K562 (cell line): ENCODE measurements around the gene DAGLA. TPM values are rescaled to one million over a fixed set of nuclear protein-coding genes. Genes with fewer than 3 reads are reported as not detected.

Experiments used
- ATAC-seq: fragments of 200-7000 bp; cut with Tn5 transposase; 3 replicates; pipeline ENCODE4 v1.9.1; 2020; ENCODE audit warnings: moderate library complexity
- BruUV-seq: library from RNA; stranded (reverse); fragments of 400-500 nt; replicated peaks from 2 replicates; lab custom pipeline; 2021; lab: Mats Ljungman, UMichigan
- CTCF ChIA-PET: fragments of 300-600 bp; formaldehyde crosslinking; extraction: SDS; loops from one replicate; lab custom pipeline; 2021; ENCODE audit warnings: low intra/inter-chr PET ratio; lab: Yijun Ruan, JAX
- POLR2A ChIA-PET: fragments of 300-600, 350-650 bp; sonication (Branson Sonifier 250); formaldehyde crosslinking; extraction: SDS; loops from one replicate; lab custom pipeline; 2021; ENCODE audit warnings: antibody characterized with exemption, inconsistent platforms; lab: Yijun Ruan, JAX
- DNase-seq, 4 experiments: peaks; one replicate each; pipeline versions ENCODE4 v3.0.0 to v3.0.0-alpha.2; 2011 to 2018; ENCODE audit warnings: low spot score in 3 of 4, mixed read lengths in 3 of 4; ENCODE audit errors: extremely low read depth in 1 of 4
- FAIRE-seq: peaks from 2 replicates; lab custom pipeline; 2011; peaks lifted over from hg19 to GRCh38; lab: Jason Lieb, UNC
- H2AFZ ChIP-seq: 2 replicates; pipeline ENCODE4 v1.6.0; 2011; ENCODE audit warnings: low read depth, low read length, control low read depth, inconsistent platforms
- H3K27ac ChIP-seq: fragments of 200-600 bp; 3 replicates; pipeline ENCODE4 v1.8.0; 2011; ENCODE audit warnings: low read depth, mild to moderate bottlenecking, control low read depth, inconsistent platforms, low read length, moderate library complexity, mixed read lengths; ENCODE audit errors: extremely low read depth
- H3K27me3 ChIP-seq, 2 experiments: fragments of 300-600 bp in 1 of 2; 2 replicates in 1 of 2; 3 replicates in 1 of 2; pipeline versions ENCODE4 v1.6.0 to v1.8.0; 2011; ENCODE audit warnings: inconsistent platforms in 2 of 2, low read length in 2 of 2, mild to moderate bottlenecking in 1 of 2, mixed read lengths in 1 of 2, moderate library complexity in 1 of 2; ENCODE audit not compliant: control insufficient read depth in 2 of 2, insufficient read depth in 2 of 2
- H3K36me3 ChIP-seq: fragments of 300-600 bp; 3 replicates; pipeline ENCODE4 v1.8.0; 2011; ENCODE audit warnings: mild to moderate bottlenecking, low read length, inconsistent platforms; ENCODE audit not compliant: control insufficient read depth, insufficient read depth
- H3K4me1 ChIP-seq, 2 experiments: fragments of 200-600 bp in 1 of 2; replicated peaks in 1 of 2; 2 replicates in 1 of 2; 3 replicates in 1 of 2; pipeline versions ENCODE4 v1.5.1 to v1.8.0; 2011; ENCODE audit warnings: inconsistent platforms in 2 of 2, low read length in 2 of 2, mild to moderate bottlenecking in 1 of 2, mixed read lengths in 1 of 2, moderate library complexity in 1 of 2; ENCODE audit not compliant: control insufficient read depth in 2 of 2, insufficient read depth in 2 of 2
- H3K4me2 ChIP-seq: 2 replicates; pipeline ENCODE4 v1.6.1; 2011; ENCODE audit warnings: low read length, control low read depth, inconsistent platforms, mixed read lengths; ENCODE audit not compliant: insufficient read depth
- H3K4me3 ChIP-seq: fragments of 200-600 bp; sonication (generic), shearing (Covaris generic); 2 replicates; pipeline ENCODE4 v1.5.1; 2016; ENCODE audit warnings: control low read depth, inconsistent platforms
- H3K79me2 ChIP-seq: fragments of 200-600 bp; 3 replicates; pipeline ENCODE4 v1.8.0; 2011; ENCODE audit warnings: low read length, inconsistent platforms; ENCODE audit not compliant: control insufficient read depth, insufficient read depth
- H3K9ac ChIP-seq, 2 experiments: 2 replicates each; pipeline versions ENCODE4 v1.6.0 to v1.6.1; 2011; ENCODE audit warnings: low read depth in 2 of 2, low read length in 2 of 2, control low read depth in 1 of 2, inconsistent platforms in 1 of 2, mild to moderate bottlenecking in 1 of 2, mixed read lengths in 1 of 2; ENCODE audit not compliant: insufficient read depth in 1 of 2
- H3K9me1 ChIP-seq: one replicate; pipeline ENCODE4 v1.6.0; 2011; ENCODE audit warnings: inconsistent platforms, mild to moderate bottlenecking, low read length, moderate library complexity; ENCODE audit not compliant: control insufficient read depth, insufficient read depth
- H3K9me3 ChIP-seq: replicated peaks from 2 replicates; pipeline ENCODE4 v1.5.1; 2011; ENCODE audit warnings: low read depth, low read length, inconsistent platforms; ENCODE audit not compliant: control insufficient read depth, insufficient read depth
- H4K20me1 ChIP-seq: replicated peaks from 2 replicates; pipeline ENCODE4 v1.6.1; 2011; ENCODE audit warnings: low read length, inconsistent platforms, mixed read lengths; ENCODE audit not compliant: control insufficient read depth, insufficient read depth
- ATF2 ChIP-seq: sonication (generic); formaldehyde crosslinking; IDR thresholded peaks from 2 replicates; pipeline ENCODE4 v1.8.1; 2022; ENCODE audit warnings: missing genetic modification reagents
- ATF7 ChIP-seq: fragments of 450-650 bp; IDR thresholded peaks from 2 replicates; pipeline ENCODE4 v1.7.1; 2014; ENCODE audit warnings: mild to moderate bottlenecking, moderate library complexity
- CREM ChIP-seq: IDR thresholded peaks from 2 replicates; pipeline ENCODE4 v1.6.1; 2014; ENCODE audit warnings: antibody characterized with exemption, low read depth
- EP300 ChIP-seq: IDR thresholded peaks from 2 replicates; pipeline ENCODE4 v1.6.1; 2012; ENCODE audit warnings: low read length, improper control_type of control experiment
- GABPA ChIP-seq: fragments of 200-800 bp; sonication (Bioruptor generic); conservative IDR thresholded peaks from 2 replicates; pipeline ENCODE4 v1.6.1; 2016; ENCODE audit warnings: low read depth, missing genetic modification characterization, missing compliant biosample characterization
- HNRNPH1 ChIP-seq: fragments of 200-400 bp; formaldehyde crosslinking; optimal IDR thresholded peaks from 2 replicates; pipeline ENCODE3; 2017; ENCODE audit warnings: low read depth, mild to moderate bottlenecking, low read length, moderate library complexity
- JUND ChIP-seq, 2 experiments: IDR thresholded peaks; 2 replicates in 1 of 2; 3 replicates in 1 of 2; pipeline ENCODE4 v1.6.1; 2011; ENCODE audit warnings: borderline replicate concordance in 2 of 2, low read depth in 2 of 2, low read length in 2 of 2, improper control_type of control experiment in 1 of 2, missing biosample characterization in 1 of 2, missing genetic modification characterization in 1 of 2, missing genetic modification reagents in 1 of 2
- MAZ ChIP-seq, 2 experiments: fragments of 450-650 bp in 1 of 2; sonication (generic) in 1 of 2; formaldehyde crosslinking; IDR thresholded peaks in 1 of 2; conservative IDR thresholded peaks in 1 of 2; 2 replicates each; pipeline versions ENCODE4 v1.4.0 to v1.5.0; 2020; ENCODE audit warnings: mild to moderate bottlenecking in 1 of 2, missing genetic modification reagents in 1 of 2
- ZBTB7A ChIP-seq: IDR thresholded peaks from 2 replicates; pipeline ENCODE4 v1.6.1; 2011; ENCODE audit warnings: low read depth, mild to moderate bottlenecking, low read length, moderate library complexity, borderline replicate concordance; ENCODE audit not compliant: control insufficient read depth
- WGBS: fragments of 100-300 bp; shearing (Covaris generic); methylation state at CpG from one replicate; pipeline ENCODE4 v1.1.6; 2016; ENCODE audit warnings: low coverage, mixed read lengths; ENCODE audit not compliant: insufficient coverage; ENCODE audit errors: missing lambda C conversion rate; 5-methylcytosine and 5-hydroxymethylcytosine counted together
- in situ Hi-C: fragments of 300-500 bp; cut with MboI; formaldehyde crosslinking; loops from 4 replicates; pipeline ENCODE4 v1.15.0; 2018; ENCODE audit warnings: inconsistent platforms, mixed read lengths
- intact Hi-C: fragments of 100-400 bp; cut with micrococcal nuclease; formaldehyde crosslinking; loops from 2 replicates; pipeline ENCODE4 v1.14.2; 2022
- polyA plus RNA-seq, 8 experiments: library from polyadenylated mRNA; depleted of rRNA in 4 of 8; stranded (reverse) in 5 of 8; unstranded in 3 of 8; fragments of >200 nt; fragmentation: Nextera tagmentation in 2 of 8; fragmentation: Illumina TruSeq in 1 of 8; extraction: Ambion mirVana in 2 of 8; extraction: Trizol in 1 of 8; gene quantifications; 2 replicates each; pipeline versions ENCODE4 v1.2.1 to v1.2.3, GENCODE V29; 2011 to 2014; ENCODE audit warnings: inconsistent platforms in 1 of 8, missing spikeins in 1 of 8
- total RNA-seq, 7 experiments: library from RNA; depleted of rRNA in 6 of 7; stranded (reverse); fragments of >200 nt in 6 of 7; fragmentation: Illumina TruSeq in 2 of 7; extraction: Trizol in 2 of 7; gene quantifications; 2 replicates each; pipeline versions ENCODE4 v1.2.1 to v1.2.3, GENCODE V29; 2011 to 2021; ENCODE audit warnings: low replicate concordance in 1 of 7
- TF ChIP-seq, protein P1 (sequence below), 2 experiments: fragments of 450-650 bp in 1 of 2; sonication (generic) in 1 of 2; formaldehyde crosslinking in 1 of 2; IDR thresholded peaks in 1 of 2; conservative IDR thresholded peaks in 1 of 2; 2 replicates each; pipeline versions ENCODE4 v1.6.1 to v1.8.1; 2016 to 2023; ENCODE audit warnings: mild to moderate bottlenecking in 2 of 2, moderate library complexity in 2 of 2, inconsistent platforms in 1 of 2, missing genetic modification reagents in 1 of 2

The DAGLA gene
- total and polyA plus RNA-seq, 9 of the 15 experiments (the other 6 are each of a cell fraction or from before 2014, with no cell fraction given) = 0.03 to 0.16 (median 0.04) TPM; not detected in 4

- no TSS peak for BruUV-seq
- intact Hi-C loops = no loop called here
These were observed 38.6 kb downstream of the DAGLA start for GRCh38 chr11:61718621-61719302.

More at GRCh38 chr11:61718621-61719302, 38.6 kb downstream of the DAGLA start:
- Histone ChIP-seq H3K4me3 (no peak overlapping the region), H3K9me3 (no peaks in the 10 kb centered on the region), H3K36me3 (no peaks in the 10 kb centered on the region), H4K20me1 (no peaks in the 10 kb centered on the region; the same call in 1 of the 2 replicates), H3K4me1 (peaks cover 0 to 24% of the 10 kb centered on the region in 2 experiments; a peak in 3 of 5 replicates), H2AFZ (no peak overlapping the region), H3K4me2 (no peak overlapping the region), H3K27ac (no peak overlapping the region), H3K27me3 (peaks cover 8 to 43% of the 10 kb centered on the region in 2 experiments; a peak in 4 of 5 replicates), H3K79me2 (no peaks in the 10 kb centered on the region), H3K9ac (peak overlapping the region in 1 of 2 experiments; percentile 38; a peak in 1 of 4 replicates), H3K9me1 (no peaks in the 10 kb centered on the region)
- TF ChIP-seq ZBTB7A = peak; percentile 58; the same call in 1 of the 2 replicates
- peak; percentile 71 for TF ChIP-seq ATF7
- peak; percentile 64 for TF ChIP-seq GABPA (tag)
- peak; percentile 72 for TF ChIP-seq JUND (IDR thresholded peaks at IDR 0.05; ENCODE audit: borderline replicate concordance, low read depth, low read length)
- TF ChIP-seq JUND (tag; IDR thresholded peaks at IDR 0.05; ENCODE audit: borderline replicate concordance, low read depth, low read length) = no peak; the same call in 2 of the 3 replicates
- TF ChIP-seq ATF2 (CRISPR knock-in tag) = peak; percentile 44; the same call in 1 of the 2 replicates
- TF ChIP-seq EP300 = no peak
- TF ChIP-seq, protein P1, sequence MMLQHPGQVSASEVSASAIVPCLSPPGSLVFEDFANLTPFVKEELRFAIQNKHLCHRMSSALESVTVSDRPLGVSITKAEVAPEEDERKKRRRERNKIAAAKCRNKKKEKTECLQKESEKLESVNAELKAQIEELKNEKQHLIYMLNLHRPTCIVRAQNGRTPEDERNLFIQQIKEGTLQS (IDR thresholded peaks at IDR 0.05) = peak; percentile 68
- TF ChIP-seq, protein P1 (CRISPR knock-in tag; conservative IDR thresholded peaks at IDR 0.05) = no peak
- 0 out of 4 replicates have a peak, but pooled peaks of 1 of the 2 experiments have one; percentile 29 for TF ChIP-seq MAZ (CRISPR knock-in tag; conservative IDR thresholded peaks at IDR 0.05 in 1 of 2, IDR thresholded peaks at IDR 0.05 in 1 of 2)
- TF ChIP-seq HNRNPH1 = no peak
- peak; percentile 71 for TF ChIP-seq CREM
- peak; percentile 64 for ATAC-seq
- CTCF ChIA-PET = no interaction called here
- peak; percentile 25 to 73 (median 54) for DNase-seq
- no peak for FAIRE-seq
- POLR2A ChIA-PET = interaction anchor here (0.6 to 1.6 kb wide), 2 partner anchors 15 to 20 kb away, joined by 3 to 5 read pairs; no protein-coding TSS in a partner anchor
- WGBS = 12% methylated on average over 13 of the region's 21 CpGs
- in situ Hi-C loops = no loop called here
